Stimulated activated memory B cell treated with anti-CD40 and anti-IgM and Interleukin-4, amounts not matched to agents 10 μg/mL and 1 μg/mL and 100 μg/mL, for 72 hours (primary cell): ENCODE data around the gene PKIB.

Experiments
- ATAC-seq: fragments of 150-1000 bp; cut with Tn5 transposase; 2 replicates; pipeline ENCODE4 v1.10.0; 2021
- H3K27ac Mint-ChIP-seq: one replicate; pipeline ENCODE4 v1.8.0; 2022; ENCODE audit warnings: mild to moderate bottlenecking, mixed read lengths
- H3K27me3 Mint-ChIP-seq: one replicate; pipeline ENCODE4 v1.8.0; 2022; ENCODE audit warnings: mixed read lengths
- H3K36me3 Mint-ChIP-seq: one replicate; pipeline ENCODE4 v1.8.0; 2022; ENCODE audit warnings: mixed read lengths
- H3K4me1 Mint-ChIP-seq: one replicate; pipeline ENCODE4 v1.8.0; 2022; ENCODE audit warnings: mixed read lengths
- H3K4me3 Mint-ChIP-seq: one replicate; pipeline ENCODE4 v1.8.0; 2022; ENCODE audit warnings: mild to moderate bottlenecking, moderate library complexity, mixed read lengths
- H3K9me3 Mint-ChIP-seq: one replicate; pipeline ENCODE4 v1.8.0; 2022; ENCODE audit warnings: mixed read lengths

PKIB gene

DNA sequence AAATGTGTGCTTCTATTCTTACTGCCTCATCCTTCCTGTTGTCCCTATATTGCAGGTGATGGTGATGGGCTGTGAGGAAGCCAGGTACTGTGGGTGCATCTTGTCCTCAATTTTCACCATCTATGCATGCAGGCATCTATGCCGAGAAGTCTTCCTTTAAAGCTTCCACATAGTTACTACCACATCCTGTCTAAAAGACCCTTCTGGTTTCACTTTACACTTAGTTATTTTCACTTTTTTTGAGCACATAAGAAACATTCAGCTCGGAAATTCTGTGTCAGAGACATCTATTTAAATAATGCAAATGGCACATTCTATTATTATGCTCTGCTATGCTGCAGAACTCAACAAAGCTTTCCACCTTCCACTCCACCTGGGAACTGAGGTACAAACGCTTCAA is 141.1 kb downstream of the PKIB start:
- peak; percentile 70 for ATAC-seq
- Mint-ChIP-seq H3K27me3 (no peaks in the 10 kb centered on the region), H3K4me3 (no peak overlapping the region), H3K4me1 (peaks cover 34% of the 10 kb centered on the region), H3K36me3 (peaks cover 6% of the 10 kb centered on the region), H3K9me3 (no peaks in the 10 kb centered on the region), H3K27ac (peak overlapping the region; percentile 8)

DNA sequence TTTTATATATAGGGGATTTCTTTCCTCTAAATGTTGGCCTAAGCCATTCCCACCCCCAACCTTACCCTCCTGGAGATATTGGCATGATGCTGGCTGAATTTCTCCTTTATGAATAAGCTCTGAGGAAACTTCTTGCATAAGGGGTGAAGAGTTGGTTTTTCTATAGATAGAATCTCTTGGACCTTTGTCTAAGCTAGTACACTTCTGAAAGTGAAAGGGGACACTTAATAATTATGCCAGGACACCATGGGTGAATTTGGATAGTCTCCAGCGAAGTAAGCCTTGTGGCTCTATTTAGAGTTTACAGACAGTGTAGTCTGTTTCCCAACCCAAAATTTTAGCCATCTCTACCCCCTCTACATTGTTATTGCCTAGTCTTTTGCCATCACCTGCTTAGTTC is 142.3 kb downstream of the PKIB start:
- H3K4me3 Mint-ChIP-seq = no peak overlapping the region
- H3K4me1 Mint-ChIP-seq = peaks cover 27% of the 10 kb centered on the region
- ATAC-seq = no peak
- no peaks in the 10 kb centered on the region for H3K27me3 Mint-ChIP-seq
- peaks cover 6% of the 10 kb centered on the region for H3K36me3 Mint-ChIP-seq
- H3K27ac Mint-ChIP-seq = no peak overlapping the region
- no peaks in the 10 kb centered on the region for H3K9me3 Mint-ChIP-seq

DNA sequence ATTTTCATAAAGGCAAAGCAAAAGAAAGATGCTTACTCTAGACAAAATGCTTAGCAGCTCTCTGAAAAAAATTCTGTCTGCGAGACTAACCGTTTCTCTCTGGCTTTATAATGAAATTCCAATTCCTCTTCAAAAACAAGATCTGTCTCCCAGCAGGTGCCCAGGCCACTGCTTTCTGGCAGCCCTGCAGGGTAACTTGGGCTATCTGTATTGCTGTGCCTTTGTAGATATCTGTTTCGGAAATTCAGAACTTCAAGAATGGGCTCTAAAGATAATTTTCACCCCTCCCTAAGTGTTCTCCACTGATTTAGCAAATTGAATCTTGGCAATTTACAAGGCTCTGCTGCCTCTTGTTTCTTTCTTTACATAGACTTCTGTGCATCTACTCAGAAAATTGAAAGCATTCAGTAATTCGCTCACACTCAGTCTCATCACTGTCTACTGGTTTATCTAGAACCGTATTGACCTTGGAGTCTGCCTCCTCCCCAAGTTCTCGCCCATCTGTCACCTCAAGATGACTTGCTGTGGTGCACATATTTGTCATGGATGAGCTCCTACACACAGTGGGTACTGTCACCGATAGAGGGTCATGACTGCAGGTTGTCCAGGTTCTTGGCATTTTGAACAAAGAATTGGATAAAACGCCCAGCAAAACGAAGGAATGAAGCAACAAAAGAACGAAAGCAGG is 142.9 kb downstream of the PKIB start:
- Mint-ChIP-seq H3K27ac (no peak overlapping the region), H3K27me3 (no peaks in the 10 kb centered on the region), H3K4me3 (peak overlapping the region; percentile 39), H3K4me1 (peaks cover 20% of the 10 kb centered on the region), H3K9me3 (no peaks in the 10 kb centered on the region), H3K36me3 (peaks cover 3% of the 10 kb centered on the region)
- ATAC-seq = peak; percentile 32

DNA sequence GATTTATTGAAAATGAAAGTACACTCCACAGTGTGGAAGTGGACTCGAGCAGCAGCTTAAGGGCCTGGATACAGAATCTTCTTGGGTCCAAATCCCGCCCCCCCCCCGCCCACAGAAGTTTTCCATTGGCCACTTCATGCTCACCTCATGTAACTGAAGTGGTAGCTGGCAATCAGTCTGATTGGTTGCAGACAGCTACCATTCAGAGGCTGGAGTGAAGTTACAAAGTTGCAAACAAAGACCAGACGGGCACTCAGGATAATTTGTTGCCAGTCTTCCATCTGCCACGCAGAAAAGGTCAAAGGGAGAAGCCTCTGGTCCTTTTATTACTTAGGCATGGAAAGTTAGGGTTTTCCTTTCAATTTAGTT is 143.5 kb downstream of the PKIB start:
- no peak overlapping the region for H3K27ac Mint-ChIP-seq
- H3K4me3 Mint-ChIP-seq = peak overlapping the region; percentile 39
- H3K36me3 Mint-ChIP-seq = no peaks in the 10 kb centered on the region
- H3K27me3 Mint-ChIP-seq = no peaks in the 10 kb centered on the region
- H3K9me3 Mint-ChIP-seq = no peaks in the 10 kb centered on the region
- H3K4me1 Mint-ChIP-seq = peaks cover 18% of the 10 kb centered on the region
- no peak for ATAC-seq

DNA sequence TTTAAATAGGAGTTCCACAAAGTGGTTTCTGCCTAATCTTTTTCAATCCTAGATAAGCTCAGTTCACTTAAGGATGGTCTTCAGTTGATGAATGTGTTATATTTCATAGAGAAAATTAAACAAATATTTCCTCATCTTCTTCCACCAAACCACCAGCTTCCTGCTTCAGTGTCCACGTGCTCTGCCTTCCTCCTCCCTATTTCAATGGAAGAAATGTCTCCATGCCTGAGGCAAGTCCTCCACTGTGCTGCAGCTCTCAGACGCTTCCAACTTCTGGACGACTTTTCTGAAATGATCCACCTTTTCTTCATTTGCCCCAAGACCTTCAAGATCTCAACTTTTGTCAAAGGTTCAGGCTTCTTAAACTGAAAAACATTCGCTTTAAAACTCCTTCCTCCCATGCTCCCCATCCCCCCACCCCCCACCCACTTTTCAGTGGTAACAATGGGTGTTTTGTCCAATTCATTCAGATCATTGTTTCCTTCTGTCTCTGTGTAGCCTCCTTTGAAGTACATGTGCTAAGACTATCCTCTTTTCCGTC is 144.1 kb downstream of the PKIB start:
- Mint-ChIP-seq H3K27ac (no peak overlapping the region), H3K36me3 (no peaks in the 10 kb centered on the region), H3K9me3 (no peaks in the 10 kb centered on the region), H3K4me1 (peaks cover 23% of the 10 kb centered on the region), H3K27me3 (no peaks in the 10 kb centered on the region), H3K4me3 (no peak overlapping the region)
- ATAC-seq = no peak

DNA sequence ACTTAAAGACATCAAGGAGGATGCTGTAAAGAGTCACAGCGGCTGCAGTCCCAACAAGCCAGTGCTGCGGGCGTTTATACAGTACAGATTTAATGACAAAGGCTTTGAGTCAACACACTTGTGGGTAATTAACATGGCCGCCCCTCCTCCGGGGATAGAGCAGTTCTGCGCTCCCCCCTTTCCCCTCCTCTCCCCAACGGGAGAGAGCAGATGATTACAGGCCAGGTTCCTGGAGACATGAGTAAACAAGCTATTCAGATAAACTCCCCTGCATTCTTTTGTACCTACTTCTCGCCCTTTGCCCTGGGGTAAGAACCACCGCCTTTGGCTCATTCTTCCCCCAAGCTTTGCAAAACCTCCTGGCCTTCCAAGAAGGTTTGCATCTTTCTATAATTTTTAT is 145.7 kb downstream of the PKIB start:
- no peak overlapping the region for H3K4me3 Mint-ChIP-seq
- no peak overlapping the region for H3K27ac Mint-ChIP-seq
- no peak for ATAC-seq
- H3K36me3 Mint-ChIP-seq = no peaks in the 10 kb centered on the region
- no peaks in the 10 kb centered on the region for H3K9me3 Mint-ChIP-seq
- H3K27me3 Mint-ChIP-seq = no peaks in the 10 kb centered on the region
- peaks cover 25% of the 10 kb centered on the region for H3K4me1 Mint-ChIP-seq

DNA sequence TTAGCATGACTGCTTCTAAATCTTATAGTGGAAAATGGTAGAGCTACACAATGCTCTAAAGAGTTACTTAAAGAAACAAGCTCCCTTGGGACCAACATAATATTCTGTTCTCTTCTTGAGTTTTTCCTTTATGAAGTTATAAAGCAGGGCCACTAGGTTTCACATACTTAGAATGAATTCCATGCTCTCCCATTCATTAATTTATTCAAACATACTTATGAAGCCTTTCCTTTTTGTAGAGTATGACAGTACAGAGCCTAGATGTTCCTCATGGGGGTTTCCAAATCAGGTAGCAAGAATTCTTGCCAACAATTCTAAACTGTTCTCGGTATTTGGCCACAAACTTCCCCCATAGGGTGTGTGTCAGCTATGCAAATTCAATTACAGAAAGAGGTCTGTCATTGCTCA is 148.7 kb downstream of the PKIB start:
- ATAC-seq = peak; percentile 85
- peaks cover 8% of the 10 kb centered on the region for H3K4me1 Mint-ChIP-seq
- no peak overlapping the region for H3K27ac Mint-ChIP-seq
- H3K36me3 Mint-ChIP-seq = no peaks in the 10 kb centered on the region
- no peak overlapping the region for H3K4me3 Mint-ChIP-seq
- peaks cover 3% of the 10 kb centered on the region for H3K9me3 Mint-ChIP-seq
- no peaks in the 10 kb centered on the region for H3K27me3 Mint-ChIP-seq

DNA sequence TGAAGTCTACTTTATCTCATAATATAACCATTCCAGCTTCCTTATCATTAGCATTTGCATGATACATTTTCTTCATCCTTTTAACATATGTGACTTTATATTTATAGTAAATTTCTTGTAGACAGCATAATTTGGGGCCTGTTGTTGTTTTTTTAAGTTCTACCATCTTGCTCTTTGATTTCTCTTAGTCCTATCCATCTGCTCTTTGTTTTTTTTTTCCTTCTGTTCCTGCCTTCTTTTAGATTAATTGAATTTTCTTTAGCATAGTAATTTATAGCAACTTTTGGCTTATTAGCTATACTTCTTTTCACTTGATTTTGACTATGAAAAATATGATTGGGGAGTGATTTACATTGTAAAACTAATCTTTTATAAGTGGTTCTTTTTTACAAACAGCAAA is 150.1 kb downstream of the PKIB start:
- no peaks in the 10 kb centered on the region for H3K27me3 Mint-ChIP-seq
- no peak overlapping the region for H3K4me3 Mint-ChIP-seq
- ATAC-seq = no peak
- H3K36me3 Mint-ChIP-seq = no peaks in the 10 kb centered on the region
- peaks cover 8% of the 10 kb centered on the region for H3K4me1 Mint-ChIP-seq
- peaks cover 3% of the 10 kb centered on the region for H3K9me3 Mint-ChIP-seq
- H3K27ac Mint-ChIP-seq = no peak overlapping the region

DNA sequence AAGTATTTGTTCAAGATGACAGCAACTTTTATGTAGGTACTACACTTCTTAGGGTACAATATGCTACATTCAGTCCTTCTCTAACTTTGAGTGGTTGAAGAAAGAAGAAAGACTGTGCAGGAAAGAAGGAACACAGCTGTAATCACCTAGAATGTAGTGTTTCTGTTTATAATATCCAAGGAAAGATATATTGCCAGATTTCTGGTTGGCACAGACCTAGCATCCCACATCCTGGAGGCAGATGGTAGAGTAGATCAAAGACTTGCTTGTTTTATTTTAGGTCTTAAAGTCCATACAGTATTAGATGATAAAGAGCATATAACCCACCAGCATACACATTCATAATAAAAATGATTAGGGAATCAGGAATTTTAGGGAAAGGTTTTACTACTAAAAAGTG is 156.1 kb downstream of the PKIB start:
- H3K36me3 Mint-ChIP-seq = no peaks in the 10 kb centered on the region
- peaks cover 12% of the 10 kb centered on the region for H3K27me3 Mint-ChIP-seq
- H3K27ac Mint-ChIP-seq = no peak overlapping the region
- H3K4me1 Mint-ChIP-seq = no peaks in the 10 kb centered on the region
- ATAC-seq = no peak
- H3K9me3 Mint-ChIP-seq = peaks cover 3% of the 10 kb centered on the region
- H3K4me3 Mint-ChIP-seq = no peak overlapping the region

DNA sequence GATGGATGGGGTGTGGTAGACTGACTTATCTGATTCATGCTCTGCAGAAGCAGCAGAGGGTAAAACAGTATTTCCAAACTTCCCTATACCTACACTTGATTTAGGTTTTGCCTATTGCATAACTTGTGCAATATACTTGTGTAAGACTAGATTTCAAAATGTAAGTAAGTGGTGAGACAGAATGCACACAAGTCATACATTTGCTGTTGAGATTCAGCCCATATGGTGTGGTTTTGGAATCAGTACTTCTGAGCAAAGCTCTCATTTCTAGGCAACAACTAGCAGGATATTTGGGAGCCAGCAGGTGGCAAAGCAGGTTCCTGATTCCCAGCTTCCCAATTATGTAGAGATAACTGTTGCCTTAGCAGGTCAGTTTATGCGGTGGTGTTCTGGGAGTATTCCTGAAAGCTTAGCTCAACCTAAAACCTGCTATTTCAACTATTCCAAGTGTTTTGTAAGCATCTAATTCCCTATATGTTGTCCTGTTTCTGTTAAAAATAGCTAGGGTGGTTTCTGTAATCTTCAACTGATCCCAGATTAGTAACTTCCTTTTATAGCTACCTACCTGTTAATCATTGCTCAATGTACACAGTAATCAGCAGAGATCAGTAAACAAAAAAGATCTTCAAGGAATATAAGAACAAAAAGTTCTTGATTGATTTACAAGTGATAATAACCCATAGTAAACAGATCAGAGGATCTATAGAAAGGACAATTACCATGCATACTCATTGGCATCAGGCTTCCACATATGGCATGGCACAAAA is 160.8 kb downstream of the PKIB start:
- H3K36me3 Mint-ChIP-seq = no peaks in the 10 kb centered on the region
- no peak for ATAC-seq
- H3K27ac Mint-ChIP-seq = no peak overlapping the region
- no peak overlapping the region for H3K4me3 Mint-ChIP-seq
- H3K4me1 Mint-ChIP-seq = no peaks in the 10 kb centered on the region
- peaks cover 5% of the 10 kb centered on the region for H3K9me3 Mint-ChIP-seq
- peaks cover 28% of the 10 kb centered on the region for H3K27me3 Mint-ChIP-seq

DNA sequence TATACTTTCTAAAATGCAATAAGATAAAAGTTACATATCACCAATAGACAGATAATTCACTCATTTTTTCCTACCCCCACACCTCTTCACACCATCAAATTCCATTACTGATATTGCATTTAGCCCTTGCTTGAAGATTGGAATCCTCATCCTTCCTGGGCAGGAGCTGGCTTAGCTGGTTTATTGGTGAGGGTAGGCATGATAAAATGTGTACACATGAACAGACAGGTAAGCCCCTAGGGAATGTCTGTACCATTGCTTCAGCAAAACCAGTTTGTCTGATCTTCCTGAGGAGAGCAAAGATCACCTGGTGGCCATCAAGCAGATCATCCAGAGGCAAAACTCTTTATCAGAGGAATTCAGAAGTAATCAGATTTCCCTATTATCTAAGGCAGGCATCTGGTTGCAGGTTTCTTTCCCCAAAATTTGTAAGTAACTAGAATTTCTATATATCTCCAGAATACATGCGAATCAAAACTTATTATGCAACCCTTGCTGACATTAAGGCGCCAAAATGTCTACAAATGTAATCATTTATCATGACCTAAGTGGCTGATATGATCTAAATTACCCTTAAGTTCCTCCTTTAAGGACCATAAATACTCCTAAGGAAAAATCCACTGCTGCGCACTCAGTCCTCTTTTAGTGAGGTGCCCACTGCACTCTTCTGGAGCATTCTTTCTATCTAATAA is 162.7 kb downstream of the PKIB start:
- no peak overlapping the region for H3K27ac Mint-ChIP-seq
- no peak for ATAC-seq
- H3K36me3 Mint-ChIP-seq = no peaks in the 10 kb centered on the region
- no peak overlapping the region for H3K4me3 Mint-ChIP-seq
- peaks cover 20% of the 10 kb centered on the region for H3K27me3 Mint-ChIP-seq
- peaks cover 5% of the 10 kb centered on the region for H3K9me3 Mint-ChIP-seq
- H3K4me1 Mint-ChIP-seq = no peaks in the 10 kb centered on the region
